HL-60 (cell line): ENCODE measurements around the gene LRRC8B.
"Not testable (repeated sequence)": the region's sequence is repeated elsewhere in the genome, so short reads cannot be mapped to it uniquely, and the experiment has no call there.

Experiments
- GABPA ChIP-seq: IDR thresholded peaks from 2 replicates; pipeline ENCODE4 v1.6.1; 2012; ENCODE audit warnings: low read depth
- POLR2AphosphoS5 ChIP-seq: IDR thresholded peaks from 2 replicates; pipeline ENCODE4 v1.6.1; 2012; ENCODE audit warnings: low read depth
- TF ChIP-seq, protein P1 (sequence below): IDR thresholded peaks from one replicate; pipeline ENCODE4 v1.5.1; 2011; ENCODE audit warnings: low read length, control low read depth, inconsistent platforms; ENCODE audit not compliant: insufficient read depth
- TF ChIP-seq, protein P2 (sequence below): IDR thresholded peaks from 2 replicates; pipeline ENCODE4 v1.6.1; 2012; ENCODE audit warnings: low read depth; ENCODE audit not compliant: insufficient replicate concordance

DNA sequence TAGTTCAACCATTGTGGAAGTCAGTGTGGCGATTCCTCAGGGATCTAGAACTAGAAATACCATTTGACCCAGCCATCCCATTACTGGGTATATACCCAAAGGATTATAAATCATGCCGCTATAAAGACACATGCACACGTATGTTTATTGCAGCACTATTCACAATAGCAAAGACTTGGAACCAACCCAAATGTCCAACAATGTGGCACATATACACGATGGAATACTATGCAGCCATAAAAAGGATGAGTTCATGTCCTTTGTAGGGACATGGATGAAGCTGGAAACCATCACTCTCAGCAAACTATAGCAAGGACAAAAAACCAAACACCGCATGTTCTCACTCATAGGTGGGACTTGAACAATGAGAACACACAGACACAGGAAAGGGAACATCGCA is 2.7 kb upstream of the LRRC8B start:
- TF ChIP-seq, protein P1, sequence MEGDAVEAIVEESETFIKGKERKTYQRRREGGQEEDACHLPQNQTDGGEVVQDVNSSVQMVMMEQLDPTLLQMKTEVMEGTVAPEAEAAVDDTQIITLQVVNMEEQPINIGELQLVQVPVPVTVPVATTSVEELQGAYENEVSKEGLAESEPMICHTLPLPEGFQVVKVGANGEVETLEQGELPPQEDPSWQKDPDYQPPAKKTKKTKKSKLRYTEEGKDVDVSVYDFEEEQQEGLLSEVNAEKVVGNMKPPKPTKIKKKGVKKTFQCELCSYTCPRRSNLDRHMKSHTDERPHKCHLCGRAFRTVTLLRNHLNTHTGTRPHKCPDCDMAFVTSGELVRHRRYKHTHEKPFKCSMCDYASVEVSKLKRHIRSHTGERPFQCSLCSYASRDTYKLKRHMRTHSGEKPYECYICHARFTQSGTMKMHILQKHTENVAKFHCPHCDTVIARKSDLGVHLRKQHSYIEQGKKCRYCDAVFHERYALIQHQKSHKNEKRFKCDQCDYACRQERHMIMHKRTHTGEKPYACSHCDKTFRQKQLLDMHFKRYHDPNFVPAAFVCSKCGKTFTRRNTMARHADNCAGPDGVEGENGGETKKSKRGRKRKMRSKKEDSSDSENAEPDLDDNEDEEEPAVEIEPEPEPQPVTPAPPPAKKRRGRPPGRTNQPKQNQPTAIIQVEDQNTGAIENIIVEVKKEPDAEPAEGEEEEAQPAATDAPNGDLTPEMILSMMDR: not testable (repeated sequence)
- not testable (repeated sequence) for TF ChIP-seq POLR2AphosphoS5, GABPA
- TF ChIP-seq, protein P2, sequence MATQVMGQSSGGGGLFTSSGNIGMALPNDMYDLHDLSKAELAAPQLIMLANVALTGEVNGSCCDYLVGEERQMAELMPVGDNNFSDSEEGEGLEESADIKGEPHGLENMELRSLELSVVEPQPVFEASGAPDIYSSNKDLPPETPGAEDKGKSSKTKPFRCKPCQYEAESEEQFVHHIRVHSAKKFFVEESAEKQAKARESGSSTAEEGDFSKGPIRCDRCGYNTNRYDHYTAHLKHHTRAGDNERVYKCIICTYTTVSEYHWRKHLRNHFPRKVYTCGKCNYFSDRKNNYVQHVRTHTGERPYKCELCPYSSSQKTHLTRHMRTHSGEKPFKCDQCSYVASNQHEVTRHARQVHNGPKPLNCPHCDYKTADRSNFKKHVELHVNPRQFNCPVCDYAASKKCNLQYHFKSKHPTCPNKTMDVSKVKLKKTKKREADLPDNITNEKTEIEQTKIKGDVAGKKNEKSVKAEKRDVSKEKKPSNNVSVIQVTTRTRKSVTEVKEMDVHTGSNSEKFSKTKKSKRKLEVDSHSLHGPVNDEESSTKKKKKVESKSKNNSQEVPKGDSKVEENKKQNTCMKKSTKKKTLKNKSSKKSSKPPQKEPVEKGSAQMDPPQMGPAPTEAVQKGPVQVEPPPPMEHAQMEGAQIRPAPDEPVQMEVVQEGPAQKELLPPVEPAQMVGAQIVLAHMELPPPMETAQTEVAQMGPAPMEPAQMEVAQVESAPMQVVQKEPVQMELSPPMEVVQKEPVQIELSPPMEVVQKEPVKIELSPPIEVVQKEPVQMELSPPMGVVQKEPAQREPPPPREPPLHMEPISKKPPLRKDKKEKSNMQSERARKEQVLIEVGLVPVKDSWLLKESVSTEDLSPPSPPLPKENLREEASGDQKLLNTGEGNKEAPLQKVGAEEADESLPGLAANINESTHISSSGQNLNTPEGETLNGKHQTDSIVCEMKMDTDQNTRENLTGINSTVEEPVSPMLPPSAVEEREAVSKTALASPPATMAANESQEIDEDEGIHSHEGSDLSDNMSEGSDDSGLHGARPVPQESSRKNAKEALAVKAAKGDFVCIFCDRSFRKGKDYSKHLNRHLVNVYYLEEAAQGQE: not testable (repeated sequence)
